H1 (cell line): ENCODE measurements around the gene TCP11. TPM values are rescaled to one million over a fixed set of nuclear protein-coding genes. Genes with fewer than 3 reads are reported as not detected.

Experiments
- CTCF ChIA-PET: fragments of 300-600 bp; sonication (Branson Sonifier 250); formaldehyde crosslinking; loops from one replicate; lab custom pipeline; 2021; ENCODE audit not compliant: partially characterized antibody; lab: Charles Lee
- POLR2A ChIA-PET: fragments of 300-600 bp; sonication (Branson Sonifier 250); formaldehyde crosslinking; loops from one replicate; lab custom pipeline; 2021; ENCODE audit warnings: inconsistent platforms; ENCODE audit not compliant: partially characterized antibody; lab: Charles Lee
- DNase-seq, 2 experiments: peaks; one replicate each; pipeline versions ENCODE4 v3.0.0 to v3.0.0-alpha.2; 2010 to 2022; ENCODE audit warnings: low spot score in 2 of 2, low read depth in 1 of 2, mixed read lengths in 1 of 2
- FAIRE-seq: peaks from 2 replicates; lab custom pipeline; 2011; peaks lifted over from hg19 to GRCh38; lab: Jason Lieb, UNC
- H2AFZ ChIP-seq: 2 replicates; pipeline ENCODE4 v1.8.1; 2012; ENCODE audit warnings: low read length, inconsistent platforms
- H2AK5ac ChIP-seq: 2 replicates; pipeline ENCODE4 v1.6.1; 2013; ENCODE audit warnings: low read depth, low read length
- H2BK120ac ChIP-seq: replicated peaks from 2 replicates; pipeline ENCODE3; 2013; ENCODE audit warnings: low read depth, low read length, inconsistent platforms
- H2BK12ac ChIP-seq: 2 replicates; pipeline ENCODE4 v1.6.1; 2013; ENCODE audit warnings: low read depth, low read length
- H2BK15ac ChIP-seq: 2 replicates; pipeline ENCODE4 v1.6.1; 2013; ENCODE audit warnings: low read length
- H2BK20ac ChIP-seq: 2 replicates; pipeline ENCODE4 v1.6.1; 2013; ENCODE audit warnings: low read length
- H2BK5ac ChIP-seq: 2 replicates; pipeline ENCODE4 v1.6.1; 2013; ENCODE audit warnings: low read depth, low read length
- H3K14ac ChIP-seq: 2 replicates; pipeline ENCODE4 v1.6.1; 2013; ENCODE audit warnings: inconsistent platforms; ENCODE audit not compliant: insufficient read length
- H3K18ac ChIP-seq: 2 replicates; pipeline ENCODE4 v1.6.1; 2013; ENCODE audit warnings: low read length; ENCODE audit errors: extremely low read depth
- H3K23ac ChIP-seq: 2 replicates; pipeline ENCODE4 v1.6.1; 2013; ENCODE audit warnings: inconsistent platforms; ENCODE audit not compliant: insufficient read length
- H3K23me2 ChIP-seq: 2 replicates; pipeline ENCODE4 v1.6.1; 2013; ENCODE audit warnings: low read depth, low read length
- H3K27ac ChIP-seq: 2 replicates; pipeline ENCODE4 v1.6.1; 2011; ENCODE audit warnings: low read depth, low read length, inconsistent platforms
- H3K27me3 ChIP-seq, 4 experiments: replicated peaks in 1 of 4; 1 replicate in 1 of 4; 2 replicates in 3 of 4; pipeline versions ENCODE4 v1.6.1 to v1.8.1; 2011 to 2013; ENCODE audit warnings: low read length in 3 of 4, mild to moderate bottlenecking in 3 of 4, inconsistent platforms in 2 of 4, mixed read lengths in 2 of 4, moderate library complexity in 1 of 4; ENCODE audit not compliant: control insufficient read depth in 3 of 4, insufficient read depth in 3 of 4; ENCODE audit errors: extremely low read depth in 1 of 4
- H3K36me3 ChIP-seq, 4 experiments: 2 replicates each; pipeline versions ENCODE4 v1.6.1 to v1.8.1; 2011 to 2013; ENCODE audit warnings: mild to moderate bottlenecking in 4 of 4, low read length in 3 of 4, moderate library complexity in 2 of 4, control low read depth in 1 of 4, inconsistent platforms in 1 of 4; ENCODE audit not compliant: insufficient read depth in 4 of 4, control insufficient read depth in 2 of 4
- H3K4ac ChIP-seq: replicated peaks from 2 replicates; pipeline ENCODE3; 2013; ENCODE audit warnings: low read length, low read depth, mixed read lengths, inconsistent platforms; ENCODE audit not compliant: insufficient read length
- H3K4me1 ChIP-seq, 4 experiments: replicated peaks in 1 of 4; 1 replicate in 1 of 4; 2 replicates in 3 of 4; pipeline versions ENCODE4 v1.6.1 to v1.8.1; 2011 to 2013; ENCODE audit warnings: low read length in 3 of 4, inconsistent platforms in 2 of 4, mixed read lengths in 1 of 4; ENCODE audit not compliant: insufficient read depth in 4 of 4, control insufficient read depth in 3 of 4
- H3K4me2 ChIP-seq, 2 experiments: 2 replicates each; pipeline versions ENCODE4 v1.6.1 to v1.8.1; 2011 to 2013; ENCODE audit warnings: low read depth in 2 of 2, low read length in 2 of 2, control low read depth in 1 of 2, inconsistent platforms in 1 of 2, mild to moderate bottlenecking in 1 of 2; ENCODE audit not compliant: insufficient read depth in 1 of 2
- H3K4me3 ChIP-seq, 4 experiments: fragments of 200-600, 300-600 bp in 1 of 4; sonication (generic), shearing (Covaris generic), sonication (Bioruptor Twin) in 1 of 4; 2 replicates each; pipeline versions ENCODE4 v1.5.1 to v1.8.1; 2011 to 2016; ENCODE audit warnings: low read length in 4 of 4, low read depth in 3 of 4, control low read depth in 2 of 4, inconsistent platforms in 2 of 4, mild to moderate bottlenecking in 2 of 4, mixed read lengths in 1 of 4, moderate library complexity in 1 of 4; ENCODE audit not compliant: insufficient read depth in 2 of 4; ENCODE audit errors: extremely low read depth in 1 of 4
- H3K56ac ChIP-seq: replicated peaks from 2 replicates; pipeline ENCODE3; 2013; ENCODE audit warnings: low read depth, mild to moderate bottlenecking, mixed read lengths, low read length, inconsistent platforms; ENCODE audit not compliant: insufficient read length
- H3K79me1 ChIP-seq: 2 replicates; pipeline ENCODE4 v1.6.1; 2013; ENCODE audit warnings: low read depth, low read length, control low read depth
- H3K79me2 ChIP-seq, 2 experiments: 2 replicates each; pipeline versions ENCODE4 v1.6.1 to v1.8.1; 2012 to 2013; ENCODE audit warnings: low read length in 2 of 2, mild to moderate bottlenecking in 2 of 2, inconsistent platforms in 1 of 2; ENCODE audit not compliant: insufficient read depth in 2 of 2, control insufficient read depth in 1 of 2
- H3K9ac ChIP-seq, 4 experiments: replicated peaks in 1 of 4; 1 replicate in 1 of 4; 2 replicates in 3 of 4; pipeline versions ENCODE4 v1.6.1 to v1.8.1; 2011 to 2013; ENCODE audit warnings: low read depth in 3 of 4, low read length in 3 of 4, control low read depth in 2 of 4, mild to moderate bottlenecking in 2 of 4, moderate library complexity in 2 of 4, inconsistent platforms in 1 of 4; ENCODE audit errors: extremely low read depth in 1 of 4
- H3K9me3 ChIP-seq, 2 experiments: 2 replicates each; pipeline versions ENCODE4 v1.6.1 to v1.8.1; 2012 to 2013; ENCODE audit warnings: mild to moderate bottlenecking in 2 of 2, moderate library complexity in 2 of 2, control low read depth in 1 of 2, inconsistent platforms in 1 of 2, low read depth in 1 of 2, low read length in 1 of 2, mixed read lengths in 1 of 2; ENCODE audit not compliant: insufficient read depth in 2 of 2
- H4K20me1 ChIP-seq, 2 experiments: replicated peaks in 1 of 2; 2 replicates each; pipeline versions ENCODE3 to v1.8.1; 2011 to 2013; ENCODE audit warnings: inconsistent platforms in 2 of 2, low read length in 2 of 2, mild to moderate bottlenecking in 1 of 2; ENCODE audit not compliant: insufficient read depth in 2 of 2, control insufficient read depth in 1 of 2
- H4K5ac ChIP-seq: 2 replicates; pipeline ENCODE4 v1.6.1; 2013; ENCODE audit warnings: low read length, low read depth, mixed read lengths, inconsistent platforms; ENCODE audit not compliant: insufficient read length
- H4K8ac ChIP-seq: 2 replicates; pipeline ENCODE4 v1.8.0; 2013; ENCODE audit warnings: mild to moderate bottlenecking, moderate library complexity, low read length, inconsistent platforms; ENCODE audit not compliant: insufficient read depth; ENCODE audit errors: extremely low read depth
- H4K91ac ChIP-seq: replicated peaks from 2 replicates; pipeline ENCODE3; 2013; ENCODE audit warnings: low read length, mixed read lengths, inconsistent platforms; ENCODE audit not compliant: insufficient read length
- CTBP2 ChIP-seq: IDR thresholded peaks from 2 replicates; pipeline ENCODE4 v1.7.0; 2011; ENCODE audit warnings: borderline replicate concordance, mild to moderate bottlenecking, moderate library complexity, mixed read lengths, low read length; ENCODE audit not compliant: insufficient read depth, insufficient read length
- GABPA ChIP-seq: IDR thresholded peaks from 2 replicates; pipeline ENCODE4 v1.6.1; 2011; ENCODE audit warnings: mild to moderate bottlenecking, low read length, moderate library complexity, borderline replicate concordance; ENCODE audit not compliant: insufficient read depth
- KDM1A ChIP-seq: fragments of 200-600, 300-600 bp; sonication (generic); IDR thresholded peaks from 2 replicates; pipeline ENCODE4 v1.7.1; 2016; ENCODE audit warnings: mild to moderate bottlenecking, low read length, borderline replicate concordance
- WGBS, 2 experiments: shearing (Covaris generic) in 1 of 2; methylation state at CpG; one replicate each; pipeline versions ENCODE4 v1.1.6 to v1.1.7; 2013 to 2015; ENCODE audit warnings: low lambda C conversion rate in 2 of 2, mixed read lengths in 2 of 2, inconsistent platforms in 1 of 2, low coverage in 1 of 2, missing lambda C conversion rate in 1 of 2; ENCODE audit not compliant: insufficient replicate concordance in 2 of 2, insufficient coverage in 1 of 2, insufficient read length in 1 of 2; ENCODE audit errors: extremely low coverage in 1 of 2, missing lambda C conversion rate in 1 of 2; 5-methylcytosine and 5-hydroxymethylcytosine counted together
- polyA plus RNA-seq, 7 experiments: library from polyadenylated mRNA; depleted of rRNA in 3 of 7; stranded (reverse) in 5 of 7; unstranded in 2 of 7; fragments of >200 nt in 5 of 7; fragments of 200-250 nt in 2 of 7; gene quantifications; 1 replicate in 5 of 7; 2 replicates in 1 of 7; 4 replicates in 1 of 7; pipeline versions ENCODE4 v1.2.1 to v1.2.3, GENCODE V29; 2011 to 2013; ENCODE audit warnings: missing spikeins in 2 of 7, mixed read lengths in 2 of 7
- total RNA-seq: library from RNA; stranded (reverse); fragmentation: NEBNext Ultra II Directional; extraction: Animal tissue kit (Norgen Biotek cat#: 25700); gene quantifications from 2 replicates; pipeline ENCODE4 v1.2.1, GENCODE V29; 2021

Gene TCP11
- total and polyA plus RNA-seq, 2 of the 8 experiments (the other 6 are each of a cell fraction or from before 2014, with no cell fraction given) = 0.11 TPM; not detected in 1

- H3K18ac ChIP-seq = no peak overlapping the region
- no peak overlapping the region for H2BK15ac ChIP-seq
- no peak overlapping the region for H2BK5ac ChIP-seq
- H3K23ac ChIP-seq = no peak overlapping the region
- no peak overlapping the region for H2AFZ ChIP-seq
- no peak overlapping the region for H3K4me3 ChIP-seq
- WGBS, 2 experiments = 93% methylated on average over 19 of the region's 19 CpGs; no CpG with 5 or more reads in 1 of the 2 experiments
- no peak overlapping the region for H3K4ac ChIP-seq
- H2BK20ac ChIP-seq = no peak overlapping the region
- H4K91ac ChIP-seq = no peak overlapping the region
- H3K27me3 ChIP-seq = no peaks in the 10 kb centered on the region
- no peak overlapping the region for H2AK5ac ChIP-seq
- no peak overlapping the region for H3K4me2 ChIP-seq
- FAIRE-seq (no peak), DNase-seq (no peak)
- POLR2A ChIA-PET = no interaction called here
- peaks cover 0 to 3% of the 10 kb centered on the region in 2 experiments for H4K20me1 ChIP-seq
- H3K23me2 ChIP-seq = no peaks in the 10 kb centered on the region
- H3K9ac ChIP-seq = no peak overlapping the region
- CTCF ChIA-PET = interaction anchor here (0.6 to 4.8 kb wide), 7 partner anchors 8 to 604 kb away, joined by 3 to 20 read pairs (median 4); no protein-coding TSS in a partner anchor
- H4K5ac ChIP-seq = no peak overlapping the region
- no peak overlapping the region for H2BK12ac ChIP-seq
- H3K27ac ChIP-seq = no peak overlapping the region
- no peaks in the 10 kb centered on the region for H3K79me1 ChIP-seq
- no peak overlapping the region for H3K56ac ChIP-seq
- peaks cover 0 to 3% (median 0%) of the 10 kb centered on the region in 4 experiments; a peak in 5 of 7 replicates for H3K4me1 ChIP-seq
- no peaks in the 10 kb centered on the region for H3K9me3 ChIP-seq
- H2BK120ac ChIP-seq = no peak overlapping the region
- no peak overlapping the region; the same call in 1 of the 2 replicates for H4K8ac ChIP-seq
- H3K36me3 ChIP-seq = peaks cover 0 to 10% (median 5%) of the 10 kb centered on the region in 4 experiments; a peak in 5 of 8 replicates
- H3K79me2 ChIP-seq = no peaks in the 10 kb centered on the region
- no peak overlapping the region for H3K14ac ChIP-seq
- TF ChIP-seq KDM1A (no peak), GABPA (no peak), CTBP2 (no peak)
Observed at GRCh38 chr6:35089216-35089934, 51.8 kb downstream of the TCP11 start.
